Measurements from ENCODE around the gene ARRDC5. TPM values are rescaled to one million over a fixed set of nuclear protein-coding genes. Genes with fewer than 3 reads are reported as not detected.

The ARRDC5 gene
- total and polyA plus RNA-seq, 2 of the 13 experiments (the other 11 are each of a cell fraction or from before 2014, with no cell fraction given): not detected

DNA sequence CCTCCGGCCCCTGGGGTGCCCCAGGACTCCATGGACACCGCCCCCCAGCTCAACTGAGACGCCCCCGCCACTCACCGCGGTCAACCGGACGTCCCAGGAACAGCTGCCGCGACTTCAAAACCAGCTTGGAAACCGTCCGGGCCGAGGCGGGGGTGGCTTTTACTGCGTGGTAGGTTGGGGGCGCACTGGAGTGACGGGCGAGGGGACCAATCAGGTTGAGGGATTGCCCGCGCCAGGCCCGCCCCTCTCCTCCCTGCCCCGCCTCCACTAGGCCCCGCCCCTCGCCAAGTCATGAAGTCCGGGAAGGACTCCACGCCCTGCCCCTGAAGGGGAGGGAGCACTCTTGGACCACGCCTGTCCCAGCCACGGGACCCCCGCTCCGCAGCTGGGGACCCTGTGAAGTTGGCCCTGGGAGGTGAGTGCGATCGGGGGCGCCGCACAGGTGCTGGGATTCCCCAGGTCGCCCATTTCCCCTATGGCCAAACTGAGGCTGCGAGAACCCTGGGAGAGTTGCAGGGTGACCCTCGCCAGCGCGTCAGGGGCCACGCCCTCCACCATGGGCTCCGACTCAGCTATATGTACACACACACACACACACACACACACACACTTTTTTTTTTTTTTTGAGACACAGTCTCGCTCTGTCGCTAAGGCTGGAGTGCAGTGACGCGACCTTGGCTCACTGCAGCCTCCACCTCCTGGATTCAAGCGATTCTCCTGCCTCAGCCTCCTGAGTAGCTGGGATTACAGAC lies 35.0 kb downstream of the ARRDC5 start, which contains the start of gene PLIN3 (continued):
- TF ChIP-seq, protein P1, sequence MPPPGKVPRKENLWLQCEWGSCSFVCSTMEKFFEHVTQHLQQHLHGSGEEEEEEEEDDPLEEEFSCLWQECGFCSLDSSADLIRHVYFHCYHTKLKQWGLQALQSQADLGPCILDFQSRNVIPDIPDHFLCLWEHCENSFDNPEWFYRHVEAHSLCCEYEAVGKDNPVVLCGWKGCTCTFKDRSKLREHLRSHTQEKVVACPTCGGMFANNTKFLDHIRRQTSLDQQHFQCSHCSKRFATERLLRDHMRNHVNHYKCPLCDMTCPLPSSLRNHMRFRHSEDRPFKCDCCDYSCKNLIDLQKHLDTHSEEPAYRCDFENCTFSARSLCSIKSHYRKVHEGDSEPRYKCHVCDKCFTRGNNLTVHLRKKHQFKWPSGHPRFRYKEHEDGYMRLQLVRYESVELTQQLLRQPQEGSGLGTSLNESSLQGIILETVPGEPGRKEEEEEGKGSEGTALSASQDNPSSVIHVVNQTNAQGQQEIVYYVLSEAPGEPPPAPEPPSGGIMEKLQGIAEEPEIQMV (CRISPR knock-in tag; IDR thresholded peaks at IDR 0.05; ENCODE audit: low read depth): no peak
- peak; percentile 69; the same call in 1 of the 2 replicates for TF ChIP-seq DR1 (CRISPR knock-in tag; IDR thresholded peaks at IDR 0.05)
- no peak for TF ChIP-seq KLF12 (CRISPR knock-in tag; IDR thresholded peaks at IDR 0.05; ENCODE audit: borderline replicate concordance)
- peak; percentile 82 for TF ChIP-seq CREB1 (IDR thresholded peaks at IDR 0.05)
- TF ChIP-seq CREB1 (CRISPR knock-in tag; IDR thresholded peaks at IDR 0.05): peak; percentile 82
- TF ChIP-seq ZNF572 (CRISPR knock-in tag; IDR thresholded peaks at IDR 0.05): no peak
- TF ChIP-seq SMC3 (IDR thresholded peaks at IDR 0.05; ENCODE audit: low read length): no peak
- TF ChIP-seq ZFP90 (CRISPR knock-in tag; IDR thresholded peaks at IDR 0.05; ENCODE audit: borderline replicate concordance): no peak
- TF ChIP-seq TCF7 (IDR thresholded peaks at IDR 0.05; ENCODE audit: low read depth): no peak
- peak; percentile 89 for TF ChIP-seq ZNF263 (CRISPR knock-in tag; IDR thresholded peaks at IDR 0.05)
- no peak for TF ChIP-seq ZNF432 (CRISPR knock-in tag; IDR thresholded peaks at IDR 0.05; ENCODE audit: borderline replicate concordance)
- no peak for TF ChIP-seq ZNF224 (CRISPR knock-in tag; IDR thresholded peaks at IDR 0.05)
- no peak for TF ChIP-seq ONECUT2 (CRISPR knock-in tag; IDR thresholded peaks at IDR 0.05)
- TF ChIP-seq KAT2B (IDR thresholded peaks at IDR 0.05; ENCODE audit: borderline replicate concordance, low read depth, low read length): no peak
- TF ChIP-seq, protein P2, sequence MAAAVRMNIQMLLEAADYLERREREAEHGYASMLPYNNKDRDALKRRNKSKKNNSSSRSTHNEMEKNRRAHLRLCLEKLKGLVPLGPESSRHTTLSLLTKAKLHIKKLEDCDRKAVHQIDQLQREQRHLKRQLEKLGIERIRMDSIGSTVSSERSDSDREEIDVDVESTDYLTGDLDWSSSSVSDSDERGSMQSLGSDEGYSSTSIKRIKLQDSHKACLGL (CRISPR knock-in tag; IDR thresholded peaks at IDR 0.05): peak; percentile 68; the same call in 1 of the 2 replicates
- no peak for TF ChIP-seq RARA (CRISPR knock-in tag; IDR thresholded peaks at IDR 0.05)
- no peak for TF ChIP-seq GATA4 (IDR thresholded peaks at IDR 0.05; ENCODE audit: borderline replicate concordance, low read depth)
- peak; percentile 37; the same call in 1 of the 2 replicates for TF ChIP-seq ZSCAN21 (CRISPR knock-in tag; IDR thresholded peaks at IDR 0.05; ENCODE audit: borderline replicate concordance)
- TF ChIP-seq ZNF816 (CRISPR knock-in tag; IDR thresholded peaks at IDR 0.05; ENCODE audit: borderline replicate concordance): no peak
- no peak for TF ChIP-seq FLYWCH1 (CRISPR knock-in tag; IDR thresholded peaks at IDR 0.05)
- TF ChIP-seq SALL2 (CRISPR knock-in tag; IDR thresholded peaks at IDR 0.05): 0 out of 2 replicates have a peak, but pooled peaks have one; percentile 37
- TF ChIP-seq CBX2 (IDR thresholded peaks at IDR 0.05; ENCODE audit: low read depth, low read length): no peak
- no peak for TF ChIP-seq CBX2 (CRISPR knock-in tag; IDR thresholded peaks at IDR 0.05; ENCODE audit: low read depth)
- TF ChIP-seq SRY (CRISPR knock-in tag; IDR thresholded peaks at IDR 0.05): peak; percentile 78
- peak; percentile 61 for TF ChIP-seq TAF1 (CRISPR knock-in tag; IDR thresholded peaks at IDR 0.05)
- TF ChIP-seq ZNF549 (CRISPR knock-in tag; IDR thresholded peaks at IDR 0.05): no peak
- TF ChIP-seq SRF (IDR thresholded peaks at IDR 0.05; ENCODE audit: low read depth, low read length): no peak
- no peak for TF ChIP-seq SP5 (CRISPR knock-in tag; IDR thresholded peaks at IDR 0.05; ENCODE audit: borderline replicate concordance, low read depth)
- peak; percentile 60 for TF ChIP-seq SRSF1 (optimal IDR thresholded peaks at IDR 0.05; ENCODE audit: low read depth, low read length)
- TF ChIP-seq SKI (IDR thresholded peaks at IDR 0.05; ENCODE audit: partially characterized antibody): peak; percentile 57
- TF ChIP-seq ATF1 (CRISPR knock-in tag; IDR thresholded peaks at IDR 0.05): no peak
- TF ChIP-seq PHF5A (CRISPR knock-in tag; IDR thresholded peaks at IDR 0.05; ENCODE audit: low read depth, unreplicated experiment): no peak
- TF ChIP-seq TBX2 (CRISPR knock-in tag; IDR thresholded peaks at IDR 0.05; ENCODE audit: borderline replicate concordance): peak; percentile 64
